Measurements from ENCODE around the gene TBCA.
A peak's percentile ranks its signal among the peaks of the same experiment; 100 is the strongest.
"Not testable (repeated sequence)": the region's sequence is repeated elsewhere in the genome, so short reads cannot be mapped to it uniquely, and the experiment has no call there.

The TBCA gene

DNA sequence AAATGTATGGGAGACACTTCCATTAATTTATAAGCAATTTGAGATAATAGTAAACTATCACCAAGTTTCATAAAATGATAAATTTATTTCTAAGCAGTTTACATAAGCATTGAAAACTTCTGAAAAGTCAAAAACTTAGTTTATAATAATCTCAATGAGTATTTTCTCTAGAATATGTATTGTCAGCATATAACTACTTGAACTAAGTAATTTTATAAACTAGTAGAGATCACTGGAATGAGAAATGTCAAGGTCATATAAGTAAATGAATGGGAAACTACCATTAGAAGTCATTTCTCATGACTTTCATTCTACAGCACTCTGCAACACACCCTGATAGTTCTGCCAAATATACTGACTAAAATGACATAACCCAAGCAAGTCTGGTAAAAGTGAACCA is 3.4 kb downstream of the TBCA start:
- DNase-seq (ENCODE audit: low read depth): no peak

DNA sequence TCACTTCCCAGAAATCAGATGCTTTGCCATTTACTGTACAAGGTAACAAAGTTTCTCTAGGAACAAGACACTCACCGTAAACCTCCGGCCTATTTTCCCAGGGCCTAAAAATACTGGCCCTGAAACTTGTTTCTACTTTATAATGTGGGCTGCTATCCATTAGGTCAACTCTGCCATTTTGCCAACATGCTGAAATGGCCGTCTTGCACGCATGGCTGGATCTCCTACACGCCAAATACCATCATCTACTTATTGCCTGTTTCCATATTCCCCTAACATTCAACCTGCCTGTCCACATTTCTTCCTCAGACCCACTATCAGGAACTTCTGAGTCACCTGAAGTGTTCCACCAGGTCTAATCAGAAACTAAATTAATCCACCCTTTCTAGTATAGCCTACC is 4.7 kb downstream of the TBCA start:
- DNase-seq (ENCODE audit: low read depth): no peak

DNA sequence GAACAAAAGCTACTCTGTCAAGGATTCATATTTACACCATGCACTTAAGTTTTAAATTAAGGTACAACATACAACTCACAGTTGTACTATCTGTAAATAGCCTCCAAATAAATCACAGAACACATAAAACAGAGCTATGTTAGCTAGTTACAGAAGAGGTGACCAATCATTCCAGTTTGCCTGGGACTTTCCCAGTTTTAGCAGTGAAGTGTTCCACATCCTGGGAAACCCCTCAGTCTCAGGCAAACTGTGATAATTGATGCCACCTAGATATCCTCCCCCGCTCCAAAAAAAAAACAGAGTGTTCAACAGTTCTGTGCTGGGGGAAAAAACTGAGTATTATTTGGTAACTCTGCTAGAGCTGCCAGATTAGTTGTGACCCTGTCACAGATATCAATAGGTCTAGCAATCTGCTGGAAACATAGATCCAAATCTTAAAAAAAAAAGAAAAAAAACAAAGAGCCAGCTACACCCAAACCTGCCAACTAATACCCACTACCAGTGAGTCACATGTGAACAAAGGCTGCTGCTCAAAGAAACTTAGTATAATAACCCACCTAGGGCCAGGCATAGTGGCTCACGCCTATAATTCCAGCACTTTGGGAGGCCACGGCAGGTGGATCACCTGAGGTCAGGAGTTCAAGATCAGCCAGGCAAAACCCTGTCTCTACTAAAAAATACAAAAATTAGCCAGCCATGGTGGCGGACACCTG is 5.7 kb downstream of the TBCA start:
- no peak for DNase-seq (ENCODE audit: low read depth)

DNA sequence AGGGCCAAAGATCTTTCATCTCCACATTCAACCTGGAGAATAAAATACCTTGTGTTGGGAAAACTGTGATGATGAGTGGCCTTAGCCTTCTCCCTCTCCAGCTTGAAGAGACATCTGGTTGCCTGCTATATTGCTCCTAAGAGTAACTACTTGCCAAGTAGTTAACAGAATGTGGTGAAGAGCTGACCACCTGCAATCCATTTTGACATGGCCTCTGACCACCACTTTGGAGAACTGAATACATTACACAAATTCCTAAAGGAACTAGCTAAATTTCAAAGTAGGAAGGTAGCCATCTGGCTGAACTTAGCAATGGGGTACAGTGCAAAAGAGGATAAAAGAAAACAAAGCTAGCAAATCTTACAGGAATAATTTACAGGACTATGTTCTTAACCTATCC is 7.2 kb downstream of the TBCA start:
- DNase-seq (ENCODE audit: low read depth): no peak

DNA sequence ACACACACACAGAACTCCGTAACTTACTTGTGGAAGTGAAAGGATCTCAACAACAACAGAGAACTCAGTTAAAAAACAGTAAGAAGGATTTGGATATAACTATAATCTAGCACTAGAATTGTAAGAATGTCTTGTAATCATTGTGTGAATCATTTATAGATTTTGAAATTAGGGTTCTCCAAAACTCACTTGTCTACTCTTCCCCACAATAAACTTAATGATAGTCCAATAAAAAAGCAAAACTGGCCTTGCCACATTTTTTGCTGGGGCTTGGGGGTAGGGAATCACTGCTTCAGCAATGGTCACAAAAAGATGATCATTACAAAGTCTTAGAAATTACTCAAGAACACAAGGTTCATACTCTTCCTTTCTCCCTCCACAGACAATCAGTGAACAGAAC is 8.8 kb downstream of the TBCA start:
- no peak for DNase-seq (ENCODE audit: low read depth)

DNA sequence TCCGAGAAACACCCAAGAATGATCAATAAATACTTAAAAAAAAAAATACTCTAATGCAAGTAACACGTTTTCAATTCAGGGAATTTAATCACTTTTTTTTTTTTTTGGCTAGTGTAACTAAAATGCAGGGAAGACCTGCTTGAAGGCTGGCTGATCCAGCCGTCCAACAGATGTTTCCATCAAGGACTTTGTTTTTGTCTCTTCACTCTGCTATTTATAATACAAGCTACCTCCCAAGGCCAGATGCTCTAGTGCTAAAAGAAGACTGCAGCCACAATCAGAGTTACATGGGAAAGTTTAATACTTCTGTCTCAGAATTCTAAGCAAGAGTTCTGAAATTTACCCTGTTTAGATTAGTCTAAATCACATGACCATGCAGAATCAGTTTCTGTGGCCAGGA is 14.5 kb downstream of the TBCA start:
- no peak for DNase-seq (ENCODE audit: low read depth)

DNA sequence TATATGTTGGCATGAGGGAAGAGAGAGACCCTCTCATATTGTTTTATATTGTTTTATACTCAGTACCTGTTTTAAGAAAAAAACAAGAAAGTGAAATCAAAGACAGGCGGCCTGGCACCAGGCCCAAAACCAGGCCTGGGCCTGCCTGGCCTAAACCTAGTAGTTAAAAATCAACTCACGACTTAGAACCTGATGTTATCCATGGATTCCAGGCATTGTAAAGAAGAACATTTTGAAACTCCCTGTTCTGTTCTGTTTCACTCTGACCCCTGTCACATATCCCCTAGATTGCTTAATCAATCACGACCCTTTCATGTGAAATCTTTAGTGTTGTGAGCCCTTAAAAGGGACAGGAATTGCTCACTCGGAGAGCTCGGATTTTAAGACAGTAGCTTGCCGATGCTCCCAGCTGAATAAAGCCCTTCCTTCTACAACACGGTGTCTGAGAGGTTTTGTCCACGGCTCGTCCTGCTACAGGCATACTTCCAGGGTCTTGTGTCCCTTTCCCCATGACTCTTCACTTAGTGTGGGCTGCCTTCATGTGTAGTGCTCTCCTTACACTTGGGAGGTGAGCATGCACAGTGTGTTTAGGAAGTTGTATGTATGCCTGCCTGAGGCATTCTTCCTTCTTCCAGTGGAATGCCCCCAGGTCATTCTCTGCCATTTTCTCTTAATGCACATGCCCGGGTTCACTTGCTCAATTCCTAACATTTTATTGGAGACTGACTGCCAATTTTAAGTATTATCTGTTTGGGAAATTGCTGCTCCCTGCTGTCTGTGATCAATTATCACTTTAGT is 17.8 kb downstream of the TBCA start:
- DNase-seq (ENCODE audit: low read depth): no peak

DNA sequence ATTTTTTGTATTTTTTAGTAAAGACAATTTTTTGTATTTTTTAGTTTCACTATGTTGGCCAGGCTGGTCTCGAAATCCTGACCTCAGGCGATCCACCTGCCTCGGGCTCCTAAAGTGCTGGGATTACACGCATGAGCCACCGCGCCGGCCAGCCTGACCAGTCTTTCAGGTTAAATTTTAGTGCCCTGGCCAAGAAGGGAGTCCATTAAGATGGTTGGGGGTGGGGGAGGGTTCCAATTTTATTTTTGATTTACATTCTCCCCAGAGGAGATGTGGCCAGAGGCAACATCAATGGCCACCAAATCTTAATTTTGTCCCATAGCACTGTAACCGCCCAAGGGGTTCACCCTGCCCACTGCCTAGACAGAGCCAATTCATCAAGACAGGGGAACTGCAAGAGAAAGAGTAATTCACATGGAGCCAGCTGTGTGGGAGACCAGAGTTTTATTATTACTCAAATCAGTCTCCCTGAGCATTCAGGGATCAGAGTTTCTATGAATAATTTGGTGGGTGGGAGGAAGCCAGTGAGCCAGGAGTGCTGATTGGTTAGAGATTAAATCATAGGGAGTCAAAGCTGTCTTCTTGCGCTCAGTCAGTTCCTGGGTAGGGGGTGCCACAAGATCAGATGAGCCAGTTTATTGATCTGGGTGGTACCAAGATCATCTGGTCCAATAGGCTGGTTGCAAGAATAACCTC is 24.7 kb downstream of the TBCA start:
- DNase-seq (ENCODE audit: low read depth): no peak

DNA sequence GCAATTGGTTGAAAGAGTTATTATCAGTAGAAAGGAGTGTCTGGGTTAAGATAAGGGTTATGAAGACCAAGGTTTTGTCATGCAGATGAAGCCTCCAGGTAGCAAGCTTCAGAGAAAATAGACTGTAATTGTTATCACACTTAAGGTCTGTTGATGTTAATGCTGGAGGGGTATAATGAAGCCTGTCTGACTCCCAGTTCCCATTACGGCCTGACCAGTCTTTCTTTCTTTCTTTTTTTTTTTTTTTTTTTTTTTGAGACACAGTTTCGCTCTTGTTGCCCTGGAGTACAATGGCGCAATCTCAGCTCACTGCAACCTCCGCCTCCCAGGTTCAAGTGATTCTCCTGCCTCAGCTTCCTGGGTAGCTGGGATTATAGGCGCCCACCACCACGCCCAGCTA is 25.2 kb downstream of the TBCA start:
- not testable (repeated sequence) for DNase-seq (ENCODE audit: low read depth)

DNA sequence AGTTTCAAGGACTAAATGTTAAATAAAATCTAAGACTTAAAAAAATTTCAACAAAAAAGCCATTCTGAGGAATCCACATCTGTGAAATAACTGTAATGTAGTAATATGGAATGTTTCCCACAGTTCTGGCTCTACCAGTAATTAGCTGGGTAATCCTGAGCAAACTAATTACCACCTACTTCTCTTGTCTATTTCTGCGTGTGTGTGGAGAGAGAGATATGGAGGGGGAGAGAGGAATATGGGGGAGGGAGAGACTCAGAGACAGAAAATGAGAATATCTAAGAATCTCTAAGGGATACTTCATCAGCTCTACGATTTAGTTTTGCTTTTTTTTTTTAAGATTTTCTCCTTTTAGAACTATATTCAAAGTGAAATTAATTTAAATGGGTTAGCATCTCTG is 28.0 kb downstream of the TBCA start:
- DNase-seq (ENCODE audit: low read depth): no peak

DNA sequence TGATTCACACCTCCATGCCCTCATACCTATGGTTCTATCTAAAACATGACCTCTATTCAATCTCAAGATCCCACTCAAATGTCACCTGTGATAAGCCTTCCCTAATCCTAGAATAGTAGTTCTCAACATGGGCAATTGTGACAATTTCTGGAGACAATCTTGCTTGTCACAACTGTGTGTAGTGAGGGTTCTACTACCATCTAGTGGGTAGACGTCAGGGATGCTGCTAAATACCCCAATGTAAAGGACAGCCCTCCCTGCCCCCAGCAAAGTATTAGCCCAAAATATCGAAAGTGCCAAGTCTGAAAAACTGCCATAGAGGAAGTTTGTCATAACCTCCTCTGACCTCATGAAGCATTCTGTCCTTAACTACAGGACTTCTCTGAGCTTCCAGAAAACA is 32.0 kb downstream of the TBCA start:
- no peak for DNase-seq (ENCODE audit: low read depth)

DNA sequence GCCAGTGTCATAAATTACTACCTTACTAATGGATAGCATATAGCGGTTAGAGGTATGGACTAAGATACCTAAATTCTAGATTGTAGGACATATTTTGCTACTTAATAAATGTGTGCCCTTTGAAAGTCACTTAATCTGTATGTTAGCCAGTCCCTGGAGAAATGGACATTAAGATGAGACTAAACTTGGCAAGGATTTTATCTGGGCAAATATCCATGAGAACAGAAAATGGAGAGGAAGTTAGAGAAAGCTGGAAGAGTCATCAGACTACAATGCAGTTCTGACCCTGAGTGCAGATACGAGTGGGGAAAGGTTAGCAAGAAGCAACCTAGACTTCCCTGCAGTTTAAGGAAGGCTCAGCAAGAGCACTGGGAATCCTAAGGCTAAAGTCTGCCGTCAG is 33.0 kb downstream of the TBCA start:
- no peak for DNase-seq (ENCODE audit: low read depth)

DNA sequence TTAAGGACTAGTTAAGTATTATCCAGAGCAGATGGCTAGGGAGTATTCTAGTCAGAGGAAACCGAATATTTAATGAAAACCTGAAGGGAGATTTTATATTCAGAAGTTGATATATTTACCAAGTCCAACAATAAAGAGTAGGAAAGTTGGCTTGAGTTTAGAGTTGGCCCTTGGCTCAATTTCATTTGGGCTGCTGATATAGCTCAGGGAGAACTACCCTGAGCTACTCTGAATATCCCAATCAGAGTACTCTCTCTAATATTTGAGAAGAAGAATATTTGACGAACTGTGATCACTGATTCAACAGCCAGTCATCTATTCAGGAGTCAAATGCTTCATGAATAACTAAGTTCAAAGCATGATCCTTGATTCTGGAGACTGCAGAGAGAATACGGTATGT is 34.5 kb downstream of the TBCA start:
- no peak for DNase-seq (ENCODE audit: low read depth)

DNA sequence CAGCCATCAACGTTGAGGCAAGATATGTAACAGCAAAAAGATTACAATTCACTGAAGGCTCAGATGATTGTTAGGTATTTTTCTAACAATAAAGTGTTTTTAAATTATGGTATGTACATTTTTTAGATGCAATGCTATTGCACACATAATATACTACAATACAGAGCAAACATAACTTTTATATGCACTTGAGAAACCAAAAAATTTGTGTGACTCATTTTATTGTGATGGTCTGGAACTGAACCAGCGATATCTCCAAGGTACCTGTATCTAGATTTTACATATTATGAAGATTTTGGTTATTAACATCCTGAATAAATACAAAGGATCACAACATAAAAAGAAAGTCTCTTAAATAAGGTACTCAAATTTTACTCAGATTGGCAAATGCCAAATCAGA is 41.3 kb downstream of the TBCA start:
- DNase-seq (ENCODE audit: low read depth): no peak

DNA sequence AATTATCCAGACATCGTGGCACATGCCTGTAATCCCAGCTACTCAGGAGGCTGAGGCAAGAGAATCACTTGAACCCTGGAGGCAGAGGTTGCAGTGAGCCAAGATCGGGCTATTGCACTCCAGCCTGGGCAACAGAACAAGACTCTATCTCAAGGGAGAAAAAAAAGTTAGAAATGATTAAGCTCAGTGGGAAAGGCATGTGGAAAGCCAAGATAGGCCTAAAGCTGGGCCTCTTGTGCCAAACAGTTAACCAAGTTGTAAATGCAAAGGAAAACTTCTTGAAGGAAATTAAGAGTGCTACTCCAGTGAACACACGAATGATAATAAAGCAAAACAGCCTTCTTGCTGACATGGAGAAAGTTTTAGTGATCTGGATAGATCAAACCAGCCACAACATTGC is 43.0 kb downstream of the TBCA start:
- DNase-seq (ENCODE audit: low read depth): peak; percentile 10

DNA sequence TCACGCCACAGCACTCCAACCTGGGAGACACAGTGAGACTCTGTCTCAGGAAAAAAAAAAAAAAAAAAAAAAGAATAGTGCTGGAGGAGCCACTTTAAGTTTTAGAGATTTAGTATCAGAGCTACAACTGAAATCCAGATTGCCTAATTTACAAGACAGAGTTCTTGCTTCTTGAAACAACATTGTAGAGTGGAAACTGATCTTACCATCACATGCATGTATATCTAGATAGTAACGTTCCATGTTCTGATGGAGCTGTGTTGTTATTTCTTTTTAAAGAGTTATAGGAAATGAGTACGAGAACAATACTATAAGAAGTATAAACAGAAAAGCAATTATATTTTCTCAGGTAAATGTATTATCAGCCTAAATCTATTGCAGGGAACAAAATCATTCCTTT is 48.9 kb downstream of the TBCA start:
- no peak for DNase-seq (ENCODE audit: low read depth)

DNA sequence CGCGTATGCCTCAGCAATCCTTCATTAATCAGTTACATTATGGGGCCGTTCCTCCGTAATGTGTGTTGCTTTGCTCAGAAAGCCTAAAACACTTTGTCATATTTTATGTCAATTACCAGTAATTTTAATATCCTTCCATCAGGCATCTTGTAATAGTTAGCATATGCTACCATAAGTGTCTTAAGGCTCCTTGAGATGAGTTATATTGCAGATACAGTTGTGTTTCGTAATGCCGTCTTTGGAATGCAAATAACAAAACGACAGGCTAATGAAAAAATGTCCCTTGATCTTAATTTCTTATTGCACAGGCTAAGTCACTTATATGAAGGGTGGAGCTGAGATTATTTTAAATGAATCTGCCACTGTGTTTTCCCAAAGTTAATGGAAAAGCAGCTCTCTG is 50.5 kb downstream of the TBCA start:
- no peak for DNase-seq (ENCODE audit: low read depth)

DNA sequence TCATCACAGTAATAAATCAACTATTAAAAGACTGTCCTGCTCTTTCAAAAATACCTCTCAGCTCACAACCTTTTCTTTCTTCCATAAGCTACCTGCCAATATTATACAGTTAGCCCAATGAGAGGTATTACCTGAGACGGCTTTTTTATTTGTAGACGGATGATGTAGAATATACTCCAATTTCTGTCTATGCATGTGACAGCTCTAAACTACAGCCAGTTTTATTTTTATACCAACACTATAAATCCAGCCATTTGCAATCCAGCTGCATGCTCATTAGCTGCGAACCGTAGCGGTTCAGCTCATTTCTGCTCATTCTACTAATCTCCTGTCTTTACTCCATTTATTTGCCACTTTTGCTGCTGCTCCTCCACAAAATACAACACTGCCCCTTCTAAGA is 51.2 kb downstream of the TBCA start:
- DNase-seq (ENCODE audit: low read depth): no peak

DNA sequence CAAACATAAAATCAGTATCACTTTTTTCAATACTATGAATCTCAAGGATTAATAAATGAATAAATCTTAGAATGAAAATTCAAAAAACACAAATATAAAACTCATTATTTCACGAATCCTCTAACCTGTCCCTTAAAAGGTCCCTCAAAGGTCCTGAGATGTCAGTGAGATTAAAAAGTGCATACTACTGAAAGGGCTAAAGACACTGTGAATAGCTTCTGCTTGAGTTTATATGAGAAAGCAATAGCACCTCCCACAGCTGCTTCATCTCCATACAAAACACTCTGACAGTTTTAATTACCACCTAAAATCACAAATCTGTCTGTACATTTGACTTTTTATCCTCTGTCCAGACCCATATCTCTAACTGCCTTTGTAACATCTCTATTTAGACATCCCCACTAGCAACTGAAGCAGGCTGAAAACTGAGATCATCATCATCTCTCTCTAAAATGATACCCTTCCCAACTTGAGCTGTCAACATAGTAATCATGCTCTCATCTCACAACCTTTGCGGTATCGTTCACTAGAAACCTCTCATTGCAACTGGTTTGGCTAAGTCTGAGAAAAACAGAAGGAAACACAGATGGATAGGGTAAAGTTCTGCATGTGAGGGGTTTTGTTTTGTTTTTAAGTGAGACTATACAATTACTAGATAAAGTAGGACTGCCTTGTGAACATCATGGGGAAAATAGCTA is 56.3 kb downstream of the TBCA start:
- DNase-seq (ENCODE audit: low read depth): no peak

DNA sequence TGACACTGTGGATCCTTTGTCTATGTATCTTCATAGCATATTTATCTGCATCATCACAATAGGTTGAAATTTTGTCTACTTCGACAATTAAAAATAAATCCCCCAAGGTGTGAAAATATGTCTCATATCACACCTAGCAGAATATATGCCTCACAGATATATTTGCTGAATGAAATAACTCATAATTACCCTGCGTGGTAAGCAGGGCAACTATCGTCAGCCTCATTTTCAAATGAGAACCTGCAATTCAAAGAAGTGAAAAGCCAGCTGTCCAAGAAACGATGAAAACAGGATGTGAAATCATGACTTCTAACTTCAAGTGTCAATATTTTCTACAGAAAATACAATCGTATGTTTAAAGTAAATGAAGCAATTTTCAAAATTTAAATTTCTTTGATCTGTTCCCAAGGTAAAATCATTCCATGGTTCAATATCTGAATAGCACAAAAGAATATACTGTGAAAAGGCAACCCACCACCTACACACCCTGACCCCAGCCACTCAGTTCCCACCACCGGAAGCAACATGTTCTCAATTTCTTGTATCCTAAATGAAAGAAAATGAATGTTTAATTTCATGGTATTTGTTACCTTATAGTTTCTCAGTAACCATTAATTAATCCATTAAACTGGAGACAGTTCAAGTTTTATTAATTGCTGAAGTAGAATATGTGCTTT is 57.1 kb downstream of the TBCA start:
- DNase-seq (ENCODE audit: low read depth): no peak

DNA sequence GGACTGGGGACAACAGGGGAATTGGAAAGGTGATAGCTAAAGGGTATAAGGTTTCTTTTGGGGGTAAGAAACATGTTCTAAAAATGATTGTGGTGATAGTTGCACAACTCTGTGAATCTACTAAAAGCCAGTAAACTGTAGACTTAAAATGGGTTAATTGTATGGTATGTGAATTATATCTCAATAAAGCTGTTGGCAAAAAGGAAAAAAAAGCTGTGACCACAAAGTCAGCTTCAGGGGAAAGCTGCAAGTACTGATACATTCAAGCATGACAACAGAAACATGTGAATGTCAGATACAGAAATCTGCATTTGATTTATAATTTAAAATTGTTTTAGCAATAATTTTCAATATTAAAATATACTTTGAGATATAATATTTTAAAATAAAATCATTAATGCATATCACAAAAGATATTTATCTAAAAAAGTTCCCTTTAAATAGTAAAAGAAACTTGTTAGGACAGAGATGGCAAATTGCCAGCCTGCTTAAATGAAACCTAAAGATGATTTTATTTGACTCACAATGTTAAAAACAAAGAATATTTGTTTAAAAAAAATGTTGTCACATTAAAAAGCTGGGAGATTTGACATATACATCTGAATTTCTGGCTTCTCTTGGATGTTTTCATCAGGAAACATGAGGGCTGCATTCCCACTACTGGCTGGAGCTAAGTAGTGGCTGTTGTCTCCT is 66.0 kb downstream of the TBCA start:
- DNase-seq (ENCODE audit: low read depth): no peak

All from stromal cell of bone marrow (primary cell).